GM18951 (cell line): ENCODE results near the gene TMEM119.
A peak's percentile ranks its signal among the peaks of the same experiment; 100 is the strongest.
"Not testable (repeated sequence)": the region's sequence is repeated elsewhere in the genome, so short reads cannot be mapped to it uniquely, and the experiment has no call there.

ENCODE experiments used
- POLR2A ChIP-seq: IDR thresholded peaks from 4 replicates; pipeline ENCODE4 v1.6.1; 2011; ENCODE audit warnings: mild to moderate bottlenecking; ENCODE audit not compliant: insufficient read length, insufficient read depth; ENCODE audit errors: extremely low read depth
- in situ Hi-C: fragments of 300-500 bp; cut with MboI; formaldehyde crosslinking; loops from one replicate; pipeline ENCODE4 v1.12.0; 2022; ENCODE audit warnings: low sequenced_read_pairs, mixed read lengths, inconsistent platforms; ENCODE audit not compliant: unreplicated experiment

Gene TMEM119

GRCh38 chr12:108560752-108561719, 36.8 kb downstream of the TMEM119 start, which contains the start of gene SART3:
TSS of gene SART3 (minus strand) at chr12:108561173. CDS start at chr12:108561154, 19 bp downstream.
- peak; percentile 78 for TF ChIP-seq POLR2A
- in situ Hi-C loops = loop anchor here (10.0 kb wide), 1 partner anchor 244 kb away; no protein-coding TSS in a partner anchor

- in situ Hi-C loops = loop anchor here (10.0 kb wide), 1 partner anchor 244 kb away; no protein-coding TSS in a partner anchor
- TF ChIP-seq POLR2A = no peak
Observed at GRCh38 chr12:108560321-108560721, 37.6 kb downstream of the TMEM119 start.

GRCh38 chr12:108559748-108560147, 38.1 kb downstream of the TMEM119 start:
- no peak for TF ChIP-seq POLR2A
- in situ Hi-C loops = loop anchor here (10.0 kb wide), 1 partner anchor 245 kb away; no protein-coding TSS in a partner anchor

GRCh38 chr12:108559007-108559655, 38.8 kb downstream of the TMEM119 start:
- TF ChIP-seq POLR2A = no peak
- in situ Hi-C loops = no loop called here

- in situ Hi-C loops = not testable (repeated sequence)
Observed at GRCh38 chr12:108555383-108555782, 42.5 kb downstream of the TMEM119 start.

- in situ Hi-C loops = no loop called here
- TF ChIP-seq POLR2A = no peak
Observed at GRCh38 chr12:108553799-108554198, 44.1 kb downstream of the TMEM119 start.

- no peak for TF ChIP-seq POLR2A
- in situ Hi-C loops = no loop called here
Observed at GRCh38 chr12:108551535-108551934, 46.3 kb downstream of the TMEM119 start.

- in situ Hi-C loops = loop anchor here (25.0 kb wide), 1 partner anchor 538 kb away; the partner anchor contains the start of genes ALKBH2 and UNG
- TF ChIP-seq POLR2A = no peak
Observed at GRCh38 chr12:108548954-108549521, 48.8 kb downstream of the TMEM119 start.

GRCh38 chr12:108547686-108548085, 50.2 kb downstream of the TMEM119 start:
- in situ Hi-C loops = loop anchor here (25.0 kb wide), 1 partner anchor 540 kb away; the partner anchor contains the start of genes ALKBH2 and UNG
- TF ChIP-seq POLR2A = no peak

- no peak for TF ChIP-seq POLR2A
- in situ Hi-C loops = loop anchor here (25.0 kb wide), 1 partner anchor 544 kb away; the partner anchor contains the start of genes ALKBH2 and UNG
Observed at GRCh38 chr12:108543652-108544051, 54.2 kb downstream of the TMEM119 start.

- TF ChIP-seq POLR2A = no peak
- in situ Hi-C loops = loop anchor here (25.0 kb wide), 1 partner anchor 545 kb away; the partner anchor contains the start of genes ALKBH2 and UNG
Observed at GRCh38 chr12:108542320-108542719, 55.6 kb downstream of the TMEM119 start.
